ENCODE measurements around the gene MSI2.
A peak's percentile ranks its signal among the peaks of the same experiment; 100 is the strongest.

MSI2 gene

GRCh38 chr17:57527221-57528057 lies 271.1 kb downstream of the MSI2 start:
- DNase-seq (ENCODE audit: low spot score): no peak

- DNase-seq (ENCODE audit: low spot score): no peak
Observed at GRCh38 chr17:57528058-57528451, 271.7 kb downstream of the MSI2 start.

GRCh38 chr17:57530026-57530425 lies 273.7 kb downstream of the MSI2 start:
- peak; percentile 52 for DNase-seq (ENCODE audit: low spot score)

GRCh38 chr17:57530508-57530907 lies 274.2 kb downstream of the MSI2 start:
- peak; percentile 24 for DNase-seq (ENCODE audit: low spot score)

- no peak for DNase-seq (ENCODE audit: low spot score)
Observed at GRCh38 chr17:57531078-57531477, 274.8 kb downstream of the MSI2 start.

- DNase-seq (ENCODE audit: low spot score): no peak
Observed at GRCh38 chr17:57531648-57532504, 275.6 kb downstream of the MSI2 start.

- DNase-seq (ENCODE audit: low spot score): no peak
Observed at GRCh38 chr17:57532556-57532955, 276.2 kb downstream of the MSI2 start.

- DNase-seq (ENCODE audit: low spot score): no peak
Observed at GRCh38 chr17:57532966-57533365, 276.6 kb downstream of the MSI2 start.

GRCh38 chr17:57533684-57534305 lies 277.5 kb downstream of the MSI2 start:
- DNase-seq (ENCODE audit: low spot score): no peak

GRCh38 chr17:57534863-57535248 lies 278.5 kb downstream of the MSI2 start:
- DNase-seq (ENCODE audit: low spot score): no peak

- no peak for DNase-seq (ENCODE audit: low spot score)
Observed at GRCh38 chr17:57535249-57535966, 279.1 kb downstream of the MSI2 start.

- no peak for DNase-seq (ENCODE audit: low spot score)
Observed at GRCh38 chr17:57536289-57536688, 280.0 kb downstream of the MSI2 start.

- no peak for DNase-seq (ENCODE audit: low spot score)
Observed at GRCh38 chr17:57536789-57537523, 280.6 kb downstream of the MSI2 start.

GRCh38 chr17:57537524-57538410 lies 281.4 kb downstream of the MSI2 start:
- no peak for DNase-seq (ENCODE audit: low spot score)

GRCh38 chr17:57538736-57539456 lies 282.6 kb downstream of the MSI2 start:
- no peak for DNase-seq (ENCODE audit: low spot score)

GRCh38 chr17:57539529-57540301 lies 283.4 kb downstream of the MSI2 start:
- no peak for DNase-seq (ENCODE audit: low spot score)

GRCh38 chr17:57540596-57540995 lies 284.3 kb downstream of the MSI2 start:
- DNase-seq (ENCODE audit: low spot score): no peak

GRCh38 chr17:57541049-57541448 lies 284.7 kb downstream of the MSI2 start:
- DNase-seq (ENCODE audit: low spot score): no peak
